GM10266 (cell line): Measurements from ENCODE around the gene CLIP3.
A peak's percentile ranks its signal among the peaks of the same experiment; 100 is the strongest.
"Not testable (repeated sequence)": the region's sequence is repeated elsewhere in the genome, so short reads cannot be mapped to it uniquely, and the experiment has no call there.

Experiments used
- DNase-seq: peaks from one replicate; pipeline ENCODE4 v3.0.0; 2012; ENCODE audit errors: extremely low spot score
- TF ChIP-seq, protein P1 (sequence below): IDR thresholded peaks from 2 replicates; pipeline ENCODE4 v1.5.1; 2012; ENCODE audit warnings: mild to moderate bottlenecking, low read depth; ENCODE audit not compliant: control insufficient read depth, insufficient read depth; ENCODE audit errors: missing control alignments

The CLIP3 gene

DNA sequence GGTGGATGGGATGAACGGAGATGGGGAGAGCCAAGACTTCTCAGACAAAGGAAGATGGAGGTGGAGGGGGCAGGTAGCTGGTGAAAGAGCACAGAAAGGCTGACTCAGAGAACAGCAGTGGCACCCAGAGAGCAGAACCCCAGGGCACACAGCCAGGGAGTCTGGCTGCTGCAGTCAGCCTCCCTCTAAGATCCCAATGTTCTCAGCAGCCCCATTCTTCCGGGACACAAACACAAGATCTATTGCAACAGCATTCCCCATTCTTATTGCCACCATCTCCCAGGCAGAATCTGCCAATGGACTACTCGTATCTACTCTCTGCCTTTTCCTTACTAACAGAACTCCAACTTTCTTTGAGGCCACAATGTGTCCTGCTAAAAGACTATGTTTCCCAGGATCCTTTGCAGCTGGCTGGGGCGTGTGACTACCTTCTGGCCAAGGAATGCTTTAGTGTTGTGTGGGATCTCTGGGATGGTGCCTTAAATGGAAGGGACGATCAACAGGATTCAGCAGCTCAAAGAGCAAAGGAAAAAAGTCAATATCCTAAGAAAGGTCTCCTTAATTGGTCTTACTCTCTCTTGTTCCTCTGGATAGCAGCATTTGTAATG, 13.9 kb upstream of the CLIP3 start:
- TF ChIP-seq, protein P1, sequence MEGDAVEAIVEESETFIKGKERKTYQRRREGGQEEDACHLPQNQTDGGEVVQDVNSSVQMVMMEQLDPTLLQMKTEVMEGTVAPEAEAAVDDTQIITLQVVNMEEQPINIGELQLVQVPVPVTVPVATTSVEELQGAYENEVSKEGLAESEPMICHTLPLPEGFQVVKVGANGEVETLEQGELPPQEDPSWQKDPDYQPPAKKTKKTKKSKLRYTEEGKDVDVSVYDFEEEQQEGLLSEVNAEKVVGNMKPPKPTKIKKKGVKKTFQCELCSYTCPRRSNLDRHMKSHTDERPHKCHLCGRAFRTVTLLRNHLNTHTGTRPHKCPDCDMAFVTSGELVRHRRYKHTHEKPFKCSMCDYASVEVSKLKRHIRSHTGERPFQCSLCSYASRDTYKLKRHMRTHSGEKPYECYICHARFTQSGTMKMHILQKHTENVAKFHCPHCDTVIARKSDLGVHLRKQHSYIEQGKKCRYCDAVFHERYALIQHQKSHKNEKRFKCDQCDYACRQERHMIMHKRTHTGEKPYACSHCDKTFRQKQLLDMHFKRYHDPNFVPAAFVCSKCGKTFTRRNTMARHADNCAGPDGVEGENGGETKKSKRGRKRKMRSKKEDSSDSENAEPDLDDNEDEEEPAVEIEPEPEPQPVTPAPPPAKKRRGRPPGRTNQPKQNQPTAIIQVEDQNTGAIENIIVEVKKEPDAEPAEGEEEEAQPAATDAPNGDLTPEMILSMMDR, result no peak
- DNase-seq, result no peak

- DNase-seq, result no peak
- TF ChIP-seq, protein P1, result no peak
Observed at GRCh38 chr19:36043952-36044351, 11.3 kb upstream of the CLIP3 start.

DNA sequence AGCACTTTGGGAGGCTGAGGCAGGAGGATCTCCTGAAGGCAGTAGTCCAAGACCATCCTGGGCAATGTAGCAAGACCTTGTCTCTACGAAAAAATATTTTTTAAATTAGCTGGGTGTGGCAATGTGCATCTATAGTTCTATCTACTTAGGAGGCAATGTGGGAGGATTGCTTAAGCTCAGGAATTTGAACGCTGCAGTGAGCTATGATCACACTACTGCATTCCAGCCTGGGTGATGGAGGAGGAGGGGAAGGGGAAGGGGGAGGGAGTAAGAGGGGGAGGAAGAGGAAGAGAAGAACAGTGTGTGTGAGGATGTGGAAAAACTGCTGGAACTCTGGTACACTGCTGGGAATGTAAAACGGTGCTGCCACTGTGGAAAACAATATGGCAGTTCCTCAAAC, 9.2 kb upstream of the CLIP3 start:
- no peak for DNase-seq
- TF ChIP-seq, protein P1, result no peak

GRCh38 chr19:36041092-36041491, 8.4 kb upstream of the CLIP3 start:
- not testable (repeated sequence) for DNase-seq

DNA sequence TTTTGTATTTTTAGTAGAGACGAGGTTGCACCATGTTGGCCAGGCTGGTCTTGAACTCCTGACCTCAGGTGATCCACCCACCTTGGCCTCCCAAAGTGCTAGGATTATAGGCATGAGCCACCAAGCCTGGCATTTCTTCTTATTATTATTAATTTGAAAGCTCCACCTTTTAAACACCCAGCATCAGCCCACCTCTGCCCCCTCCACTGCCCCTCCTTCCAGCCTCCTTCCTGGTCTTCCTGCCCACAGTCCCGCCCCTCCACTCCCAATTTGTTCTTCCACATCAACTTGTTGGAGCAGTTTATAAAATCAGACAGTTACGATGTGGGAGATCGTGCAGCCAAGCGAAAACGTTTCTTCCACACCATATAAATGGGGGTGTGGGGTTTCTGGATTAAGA, 7.8 kb upstream of the CLIP3 start:
- DNase-seq, result no peak
- TF ChIP-seq, protein P1, result no peak

- TF ChIP-seq, protein P1, result no peak
- DNase-seq, result no peak
Observed at GRCh38 chr19:36031308-36031707, 1.4 kb downstream of the CLIP3 start.

DNA sequence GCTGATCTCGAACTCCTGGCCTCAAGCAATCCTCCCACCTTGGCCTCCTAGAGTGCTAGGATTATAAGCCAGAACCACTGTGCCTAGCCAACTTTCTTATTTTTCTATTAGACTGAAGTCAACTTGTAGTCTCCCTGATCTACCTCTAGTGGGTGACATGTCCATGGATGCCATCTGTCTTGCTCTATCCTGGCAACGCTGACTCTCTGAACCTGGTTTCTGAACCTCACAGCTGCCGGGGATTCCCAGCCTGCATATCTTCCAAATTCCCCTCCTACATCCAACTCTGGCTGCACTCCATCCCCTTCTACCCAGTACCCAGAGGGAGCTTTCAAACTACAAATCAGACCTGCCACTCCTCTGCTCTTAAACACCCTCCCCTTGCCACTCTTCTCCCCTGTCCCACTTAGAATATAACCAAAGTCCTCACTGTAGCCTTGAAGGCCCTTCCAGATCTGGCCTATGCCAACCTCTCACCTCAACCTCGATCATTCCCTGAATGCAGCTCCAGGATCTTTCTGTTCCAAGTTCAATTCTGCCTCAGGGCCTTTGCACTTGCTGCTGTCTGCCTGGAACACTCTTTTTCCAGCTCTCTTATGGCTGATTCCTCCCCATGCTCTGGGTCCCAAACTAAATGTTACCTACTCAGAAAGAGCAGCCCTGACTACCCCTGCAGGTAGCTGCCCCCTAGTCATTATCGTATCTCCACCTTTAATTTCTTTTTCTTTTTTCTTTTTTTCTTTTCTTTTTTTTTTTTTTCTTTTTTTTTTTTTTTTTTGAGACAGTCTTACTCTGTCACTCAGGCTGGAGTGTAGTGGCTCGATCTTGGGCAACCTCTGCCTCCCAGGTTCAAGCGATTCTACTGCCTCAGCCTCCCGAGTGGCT, 2.2 kb downstream of the CLIP3 start:
- DNase-seq, result peak; percentile 56
- TF ChIP-seq, protein P1, result no peak
